AG09309 (cell line): Measurements from ENCODE around the gene ATP11C.
"Not testable (repeated sequence)": the region's sequence is repeated elsewhere in the genome, so short reads cannot be mapped to it uniquely, and the experiment has no call there.

ENCODE experiments used
- DNase-seq: peaks from one replicate; pipeline ENCODE4 v3.0.0-alpha.2; 2010; ENCODE audit warnings: low read depth
- H3K4me3 ChIP-seq: 2 replicates; pipeline ENCODE4 v1.5.1; 2011; ENCODE audit warnings: mild to moderate bottlenecking, low read depth, low read length, moderate library complexity; ENCODE audit not compliant: control insufficient read depth
- TF ChIP-seq, protein P1 (sequence below): IDR thresholded peaks from 2 replicates; pipeline ENCODE4 v1.5.1; 2011; ENCODE audit warnings: mild to moderate bottlenecking, low read depth, low read length, inconsistent platforms; ENCODE audit not compliant: insufficient read depth, control insufficient read depth; ENCODE audit errors: missing control alignments

The ATP11C gene

DNA sequence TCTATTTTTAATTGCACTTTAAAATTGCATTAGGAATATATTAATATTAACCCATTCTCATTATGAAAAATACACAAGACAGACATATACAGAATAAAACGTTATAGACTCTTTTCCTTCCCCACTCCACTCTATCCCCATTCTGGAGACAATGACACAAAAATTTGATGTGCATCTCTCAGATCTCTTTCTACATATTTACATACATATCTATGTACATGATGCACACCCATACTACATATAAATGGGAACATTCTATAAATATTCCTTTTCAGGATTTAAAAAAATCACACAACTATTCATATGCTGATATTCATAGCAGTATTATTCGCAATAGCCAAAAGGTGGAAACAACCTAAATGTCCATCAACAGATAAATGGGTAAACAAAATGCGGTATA lies 34.9 kb upstream of the ATP11C start:
- TF ChIP-seq, protein P1, sequence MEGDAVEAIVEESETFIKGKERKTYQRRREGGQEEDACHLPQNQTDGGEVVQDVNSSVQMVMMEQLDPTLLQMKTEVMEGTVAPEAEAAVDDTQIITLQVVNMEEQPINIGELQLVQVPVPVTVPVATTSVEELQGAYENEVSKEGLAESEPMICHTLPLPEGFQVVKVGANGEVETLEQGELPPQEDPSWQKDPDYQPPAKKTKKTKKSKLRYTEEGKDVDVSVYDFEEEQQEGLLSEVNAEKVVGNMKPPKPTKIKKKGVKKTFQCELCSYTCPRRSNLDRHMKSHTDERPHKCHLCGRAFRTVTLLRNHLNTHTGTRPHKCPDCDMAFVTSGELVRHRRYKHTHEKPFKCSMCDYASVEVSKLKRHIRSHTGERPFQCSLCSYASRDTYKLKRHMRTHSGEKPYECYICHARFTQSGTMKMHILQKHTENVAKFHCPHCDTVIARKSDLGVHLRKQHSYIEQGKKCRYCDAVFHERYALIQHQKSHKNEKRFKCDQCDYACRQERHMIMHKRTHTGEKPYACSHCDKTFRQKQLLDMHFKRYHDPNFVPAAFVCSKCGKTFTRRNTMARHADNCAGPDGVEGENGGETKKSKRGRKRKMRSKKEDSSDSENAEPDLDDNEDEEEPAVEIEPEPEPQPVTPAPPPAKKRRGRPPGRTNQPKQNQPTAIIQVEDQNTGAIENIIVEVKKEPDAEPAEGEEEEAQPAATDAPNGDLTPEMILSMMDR, result no peak
- no peak overlapping the region for H3K4me3 ChIP-seq
- no peak for DNase-seq

DNA sequence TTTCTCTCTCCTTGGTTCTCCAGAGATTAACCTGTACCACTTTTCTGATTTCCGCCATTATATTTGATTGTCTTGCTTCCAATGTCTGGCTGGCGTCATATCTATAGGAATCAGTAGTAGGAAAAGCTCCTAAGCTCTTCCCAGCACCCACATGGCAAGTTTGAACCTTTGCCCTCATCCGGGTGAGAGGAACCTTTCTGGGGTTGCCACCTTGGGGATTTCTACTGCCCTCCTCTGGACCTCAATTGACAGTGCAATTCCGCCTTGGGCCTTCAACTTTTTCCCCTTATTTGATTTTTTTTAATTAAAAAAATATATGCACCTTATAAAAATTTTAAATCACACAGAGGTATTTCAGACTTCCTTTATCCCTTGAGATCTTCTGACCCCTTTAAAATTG lies 34.4 kb upstream of the ATP11C start:
- TF ChIP-seq, protein P1, result peak; percentile 41
- no peak for DNase-seq
- H3K4me3 ChIP-seq, result no peak overlapping the region

GRCh38 chrX:139966159-139966558 lies 33.3 kb upstream of the ATP11C start:
- not testable (repeated sequence) for DNase-seq, H3K4me3 ChIP-seq
- TF ChIP-seq, protein P1, result peak; percentile 25

DNA sequence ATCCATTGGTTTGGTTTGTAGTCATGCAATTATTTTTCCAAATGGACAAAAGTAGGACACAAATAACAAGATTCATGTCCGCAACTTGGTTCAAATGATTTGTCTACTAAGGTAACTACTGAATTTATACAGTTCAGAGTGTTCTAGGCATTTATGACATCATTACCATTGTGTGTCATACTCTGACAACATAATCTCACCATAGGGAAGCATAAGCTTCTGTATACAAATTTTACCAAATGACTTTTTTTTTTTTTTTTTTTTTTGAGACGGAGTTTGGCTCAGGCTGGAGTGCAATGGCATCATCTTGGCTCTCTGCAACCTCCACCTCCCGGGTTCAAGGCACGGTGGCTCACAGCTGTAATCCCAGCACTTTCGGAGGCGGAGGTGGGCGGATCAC lies 32.6 kb upstream of the ATP11C start, which contains the start of gene CXorf66:
TSS of gene CXorf66 (minus strand) at position 101 of the 400 bp plus-strand sequence. CDS start at position 76, 25 bp downstream.
- no peak for DNase-seq
- TF ChIP-seq, protein P1, result no peak
- H3K4me3 ChIP-seq, result no peak within 1 kb of the TSS

DNA sequence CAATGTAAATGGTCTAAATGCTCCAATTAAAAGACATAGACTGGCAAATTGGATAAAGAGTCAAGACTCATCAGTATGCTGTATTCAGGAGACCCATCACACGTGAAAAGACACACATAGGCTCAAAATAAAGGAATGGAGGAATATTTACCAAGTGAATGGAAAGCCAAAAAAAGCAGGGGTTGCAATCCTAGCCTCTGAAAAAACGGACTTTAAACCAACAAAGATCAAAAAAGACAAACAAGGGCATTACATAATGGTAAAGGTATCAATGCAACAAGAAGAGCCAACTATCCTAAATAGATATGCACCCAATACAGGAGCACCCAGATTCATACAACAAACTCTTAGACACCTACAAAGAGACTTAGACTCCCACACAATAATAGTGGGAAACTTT lies 28.2 kb upstream of the ATP11C start:
- not testable (repeated sequence) for DNase-seq, H3K4me3 ChIP-seq

GRCh38 chrX:139949703-139950102 lies 16.9 kb upstream of the ATP11C start:
- no peak for DNase-seq
- no peak overlapping the region for H3K4me3 ChIP-seq
- TF ChIP-seq, protein P1, result no peak

GRCh38 chrX:139945075-139945474 lies 12.2 kb upstream of the ATP11C start:
- no peak overlapping the region for H3K4me3 ChIP-seq
- DNase-seq, result no peak
- TF ChIP-seq, protein P1, result no peak
